Measurements from ENCODE around the gene THOP1.

Gene THOP1

GRCh38 chr19:2856457-2857050 lies 71.3 kb downstream of the THOP1 start:
- no peak for DNase-seq

- DNase-seq, result no peak
These were observed 73.6 kb downstream of the THOP1 start for GRCh38 chr19:2858864-2859263.

- no peak for DNase-seq
These were observed 78.5 kb downstream of the THOP1 start for GRCh38 chr19:2863816-2864215.

Data from DMS 273 treated with DMSO at 0.1 percent for 48 hours (cell line).